ENCODE data around the gene JHY.

DNA sequence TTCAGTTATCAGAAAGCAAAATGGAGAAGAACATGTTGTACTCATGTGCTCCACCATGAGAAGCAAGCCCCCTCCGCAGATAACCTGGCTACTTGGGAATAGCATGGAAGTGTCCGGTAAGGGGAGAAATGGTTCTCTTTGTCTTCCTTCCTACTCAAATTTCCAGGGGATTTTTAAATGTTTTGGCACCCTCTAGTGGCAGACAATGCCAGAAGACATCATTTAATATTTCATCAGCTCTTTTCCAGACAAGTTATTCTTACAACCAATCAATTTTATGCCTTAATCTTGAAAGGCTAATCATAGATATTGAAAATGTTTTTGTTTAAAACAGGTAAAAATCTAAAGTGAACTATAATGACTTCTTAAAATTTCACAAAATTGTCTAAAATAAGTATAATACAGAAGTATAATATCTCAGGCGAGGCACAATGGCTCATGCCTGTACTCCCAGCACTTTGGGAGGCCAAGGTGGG lies 28.6 kb upstream of the JHY start:
- no peak for TF ChIP-seq POLR2A (IDR thresholded peaks at IDR 0.05)
- TF ChIP-seq, protein P1, sequence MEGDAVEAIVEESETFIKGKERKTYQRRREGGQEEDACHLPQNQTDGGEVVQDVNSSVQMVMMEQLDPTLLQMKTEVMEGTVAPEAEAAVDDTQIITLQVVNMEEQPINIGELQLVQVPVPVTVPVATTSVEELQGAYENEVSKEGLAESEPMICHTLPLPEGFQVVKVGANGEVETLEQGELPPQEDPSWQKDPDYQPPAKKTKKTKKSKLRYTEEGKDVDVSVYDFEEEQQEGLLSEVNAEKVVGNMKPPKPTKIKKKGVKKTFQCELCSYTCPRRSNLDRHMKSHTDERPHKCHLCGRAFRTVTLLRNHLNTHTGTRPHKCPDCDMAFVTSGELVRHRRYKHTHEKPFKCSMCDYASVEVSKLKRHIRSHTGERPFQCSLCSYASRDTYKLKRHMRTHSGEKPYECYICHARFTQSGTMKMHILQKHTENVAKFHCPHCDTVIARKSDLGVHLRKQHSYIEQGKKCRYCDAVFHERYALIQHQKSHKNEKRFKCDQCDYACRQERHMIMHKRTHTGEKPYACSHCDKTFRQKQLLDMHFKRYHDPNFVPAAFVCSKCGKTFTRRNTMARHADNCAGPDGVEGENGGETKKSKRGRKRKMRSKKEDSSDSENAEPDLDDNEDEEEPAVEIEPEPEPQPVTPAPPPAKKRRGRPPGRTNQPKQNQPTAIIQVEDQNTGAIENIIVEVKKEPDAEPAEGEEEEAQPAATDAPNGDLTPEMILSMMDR (IDR thresholded peaks at IDR 0.05) = peak; percentile 52 to 77 (median 67)
- TF ChIP-seq EP300 (IDR thresholded peaks at IDR 0.05) = no peak
